ENCODE results near the gene CHRNA5. TPM values are rescaled to one million over a fixed set of nuclear protein-coding genes. Genes with fewer than 3 reads are reported as not detected.
A peak's percentile ranks its signal among the peaks of the same experiment; 100 is the strongest.
"Not testable (repeated sequence)": the region's sequence is repeated elsewhere in the genome, so short reads cannot be mapped to it uniquely, and the experiment has no call there.

The CHRNA5 gene
- 0.64 and 2.2 TPM in 2 replicates for total RNA-seq

- DNase-seq (ENCODE audit: low read depth), result peak; percentile 64
- peak within 1 kb of the TSS; percentile 68 for H3K4me3 ChIP-seq (ENCODE audit: low read depth, low read length)
- no peak for TF ChIP-seq CTCF (IDR thresholded peaks at IDR 0.05; ENCODE audit: insufficient read depth, low read depth, low read length)
Observed at GRCh38 chr15:78565097-78565950, at the start of gene CHRNA5. CHRNA5 (plus strand) TSS chr15:78565520; CDS start chr15:78565720, 200 bp downstream.

- H3K4me3 ChIP-seq (ENCODE audit: low read depth, low read length); DNase-seq (ENCODE audit: low read depth): not testable (repeated sequence)
Observed at GRCh38 chr15:78520035-78520434, 45.3 kb upstream of the CHRNA5 start.

GRCh38 chr15:78524230-78524629, 41.1 kb upstream of the CHRNA5 start:
- no peak for DNase-seq (ENCODE audit: low read depth)
- H3K4me3 ChIP-seq (ENCODE audit: low read depth, low read length), result no peak overlapping the region
- TF ChIP-seq CTCF (IDR thresholded peaks at IDR 0.05; ENCODE audit: insufficient read depth, low read depth, low read length), result no peak

DNA sequence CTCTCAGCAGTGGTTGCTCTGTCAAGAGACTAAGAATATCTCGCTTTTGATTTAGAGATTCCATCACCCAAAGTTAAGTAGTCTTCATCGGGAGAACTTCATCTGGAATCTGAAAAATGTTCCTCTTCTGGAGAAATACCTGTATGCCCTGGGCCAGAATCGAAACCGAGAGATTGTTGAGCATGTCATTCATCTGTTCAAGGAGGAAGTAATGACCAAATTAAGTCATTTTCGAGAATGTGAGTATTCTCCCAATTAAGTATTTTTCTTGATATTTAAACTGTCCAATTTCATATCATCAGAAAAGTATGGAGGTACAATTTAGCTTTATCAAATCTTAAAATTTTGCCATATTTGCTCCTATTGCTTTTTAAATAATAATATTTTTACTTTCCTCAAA, 38.0 kb upstream of the CHRNA5 start:
- TF ChIP-seq CTCF (IDR thresholded peaks at IDR 0.05; ENCODE audit: insufficient read depth, low read depth, low read length), result no peak
- H3K4me3 ChIP-seq (ENCODE audit: low read depth, low read length), result no peak overlapping the region
- no peak for DNase-seq (ENCODE audit: low read depth)

DNA sequence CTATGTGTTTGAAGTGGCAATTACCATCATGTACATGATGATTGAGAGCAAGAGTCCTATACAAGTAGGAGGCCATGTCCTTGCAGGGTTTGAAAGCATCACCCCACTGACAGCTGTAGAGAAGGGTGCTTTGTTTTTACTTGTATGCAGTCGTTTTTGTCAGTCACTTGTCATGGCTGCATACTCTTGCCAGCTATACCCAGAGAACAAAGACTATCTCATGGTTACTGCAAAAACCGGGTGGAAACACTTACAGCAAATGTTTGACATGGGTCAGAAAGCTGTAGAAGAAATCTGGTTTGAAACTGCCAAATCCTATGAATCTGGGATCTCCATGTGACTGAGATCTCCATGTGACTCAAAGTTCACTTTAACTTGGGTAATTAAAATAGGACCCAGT, 32.0 kb upstream of the CHRNA5 start:
- no peak overlapping the region for H3K4me3 ChIP-seq (ENCODE audit: low read depth, low read length)
- DNase-seq (ENCODE audit: low read depth), result no peak
- no peak for TF ChIP-seq CTCF (IDR thresholded peaks at IDR 0.05; ENCODE audit: insufficient read depth, low read depth, low read length)

GRCh38 chr15:78536134-78536533, 29.2 kb upstream of the CHRNA5 start:
- no peak overlapping the region for H3K4me3 ChIP-seq (ENCODE audit: low read depth, low read length)
- DNase-seq (ENCODE audit: low read depth), result no peak
- no peak for TF ChIP-seq CTCF (IDR thresholded peaks at IDR 0.05; ENCODE audit: insufficient read depth, low read depth, low read length)

GRCh38 chr15:78537266-78537905, 27.9 kb upstream of the CHRNA5 start:
- no peak overlapping the region for H3K4me3 ChIP-seq (ENCODE audit: low read depth, low read length)
- DNase-seq (ENCODE audit: low read depth), result no peak

More at GRCh38 chr15:78537266-78537905, 27.9 kb upstream of the CHRNA5 start:
- no peak for TF ChIP-seq CTCF (IDR thresholded peaks at IDR 0.05; ENCODE audit: insufficient read depth, low read depth, low read length)

All from fibroblast of villous mesenchyme (primary cell).